H9 (cell line): ENCODE data around the gene ESRRA. TPM values are rescaled to one million over a fixed set of nuclear protein-coding genes. Genes with fewer than 3 reads are reported as not detected.

Experiments
- DNase-seq: peaks from one replicate; pipeline ENCODE4 v3.0.0-alpha.2; 2017
- H2AFZ ChIP-seq: one replicate; pipeline ENCODE4 v1.6.1; 2013; ENCODE audit warnings: mild to moderate bottlenecking, low read length, control low read depth, moderate library complexity
- H2AK5ac ChIP-seq: 2 replicates; pipeline ENCODE4 v1.6.1; 2013; ENCODE audit warnings: low read length, control low read depth, mixed read lengths; ENCODE audit not compliant: insufficient read length
- H2BK120ac ChIP-seq: one replicate; pipeline ENCODE4 v1.6.1; 2013; ENCODE audit warnings: low read depth, mild to moderate bottlenecking, low read length, control low read depth, inconsistent platforms; ENCODE audit not compliant: poor library complexity, severe bottlenecking
- H2BK12ac ChIP-seq: 2 replicates; pipeline ENCODE4 v1.6.1; 2013; ENCODE audit warnings: low read length, control low read depth, mixed read lengths, low read depth; ENCODE audit not compliant: insufficient read length
- H2BK15ac ChIP-seq: 2 replicates; pipeline ENCODE4 v1.6.1; 2013; ENCODE audit warnings: low read depth, low read length, control low read depth
- H2BK20ac ChIP-seq: one replicate; pipeline ENCODE4 v1.6.1; 2013; ENCODE audit warnings: low read depth, mild to moderate bottlenecking, low read length, control low read depth, inconsistent platforms; ENCODE audit not compliant: poor library complexity, severe bottlenecking
- H2BK5ac ChIP-seq: 2 replicates; pipeline ENCODE4 v1.6.1; 2013; ENCODE audit warnings: low read length, control low read depth, mixed read lengths; ENCODE audit not compliant: insufficient read length
- H3K14ac ChIP-seq: 2 replicates; pipeline ENCODE4 v1.6.1; 2013; ENCODE audit warnings: low read length, control low read depth; ENCODE audit not compliant: insufficient read depth
- H3K18ac ChIP-seq: 2 replicates; pipeline ENCODE4 v1.6.1; 2013; ENCODE audit warnings: low read depth, mild to moderate bottlenecking, mixed read lengths, low read length, control low read depth; ENCODE audit not compliant: insufficient read length
- H3K23ac ChIP-seq: 2 replicates; pipeline ENCODE4 v1.6.1; 2013; ENCODE audit warnings: low read length, control low read depth, mixed read lengths, low read depth; ENCODE audit not compliant: insufficient read length
- H3K23me2 ChIP-seq: 2 replicates; pipeline ENCODE4 v1.6.1; 2013; ENCODE audit warnings: low read depth, mild to moderate bottlenecking, mixed read lengths, low read length, control low read depth; ENCODE audit not compliant: insufficient read length, poor library complexity, severe bottlenecking
- H3K27ac ChIP-seq: 2 replicates; pipeline ENCODE4 v1.5.1; 2013; ENCODE audit warnings: low read length, control low read depth, mixed read lengths, low read depth; ENCODE audit not compliant: insufficient read length
- H3K27me3 ChIP-seq: 2 replicates; pipeline ENCODE4 v1.6.1; 2013; ENCODE audit warnings: low read length, control low read depth, inconsistent platforms; ENCODE audit not compliant: insufficient read depth
- H3K4ac ChIP-seq: 2 replicates; pipeline ENCODE4 v1.6.1; 2013; ENCODE audit warnings: low read depth, mild to moderate bottlenecking, control low read depth, inconsistent platforms, low read length, moderate library complexity
- H3K4me1 ChIP-seq: 2 replicates; pipeline ENCODE4 v1.6.1; 2013; ENCODE audit warnings: low read length, control low read depth, inconsistent platforms; ENCODE audit not compliant: insufficient read depth
- H3K4me2 ChIP-seq: 2 replicates; pipeline ENCODE4 v1.6.1; 2013; ENCODE audit warnings: low read length, control low read depth, mixed read lengths; ENCODE audit not compliant: insufficient read length, insufficient read depth
- H3K56ac ChIP-seq: 2 replicates; pipeline ENCODE4 v1.6.1; 2013; ENCODE audit warnings: low read depth, mild to moderate bottlenecking, mixed read lengths, low read length, control low read depth; ENCODE audit not compliant: insufficient read length
- H3K79me1 ChIP-seq: 2 replicates; pipeline ENCODE4 v1.6.1; 2013; ENCODE audit warnings: low read depth, mild to moderate bottlenecking, moderate library complexity, low read length, control low read depth, inconsistent platforms; ENCODE audit not compliant: insufficient read depth, poor library complexity, severe bottlenecking
- H3K79me2 ChIP-seq: 2 replicates; pipeline ENCODE4 v1.6.1; 2013; ENCODE audit warnings: low read length, control low read depth, inconsistent platforms; ENCODE audit not compliant: insufficient read depth
- H3K9ac ChIP-seq: 2 replicates; pipeline ENCODE4 v1.6.1; 2013; ENCODE audit warnings: low read length, control low read depth, mixed read lengths; ENCODE audit not compliant: insufficient read length; ENCODE audit errors: extremely low read depth
- H3K9me3 ChIP-seq: one replicate; pipeline ENCODE4 v1.6.1; 2013; ENCODE audit warnings: low read depth, low read length, inconsistent platforms; ENCODE audit not compliant: control insufficient read depth
- H3T11ph ChIP-seq: one replicate; pipeline ENCODE4 v1.6.1; 2013; ENCODE audit warnings: mild to moderate bottlenecking, low read length, control low read depth, inconsistent platforms
- H4K20me1 ChIP-seq: one replicate; pipeline ENCODE4 v1.6.1; 2013; ENCODE audit not compliant: control insufficient read depth, insufficient read length, insufficient read depth
- H4K5ac ChIP-seq: 2 replicates; pipeline ENCODE4 v1.6.1; 2013; ENCODE audit warnings: low read depth, mild to moderate bottlenecking, mixed read lengths, low read length, control low read depth; ENCODE audit not compliant: insufficient read length
- H4K8ac ChIP-seq: replicated peaks from 2 replicates; pipeline ENCODE4 v1.6.1; 2013; ENCODE audit warnings: low read length, control low read depth, mixed read lengths, low read depth; ENCODE audit not compliant: insufficient read length
- H4K91ac ChIP-seq: 2 replicates; pipeline ENCODE4 v1.6.1; 2013; ENCODE audit warnings: low read depth, mild to moderate bottlenecking, moderate library complexity, mixed read lengths, low read length, control low read depth; ENCODE audit not compliant: insufficient read length
- H3K27ac Mint-ChIP-seq, 3 experiments: 2 replicates in 2 of 3; 3 replicates in 1 of 3; pipeline ENCODE4 v1.8.0; 2020 to 2021; ENCODE audit warnings: mixed read lengths in 3 of 3, mild to moderate bottlenecking in 1 of 3, moderate library complexity in 1 of 3
- H3K27me3 Mint-ChIP-seq: 2 replicates; pipeline ENCODE4 v1.8.0; 2021; ENCODE audit warnings: low read depth, mild to moderate bottlenecking, moderate library complexity, mixed read lengths
- H3K36me3 Mint-ChIP-seq, 3 experiments: 2 replicates in 2 of 3; 3 replicates in 1 of 3; pipeline ENCODE4 v1.8.0; 2020 to 2021; ENCODE audit warnings: low read depth in 3 of 3, mixed read lengths in 3 of 3; ENCODE audit not compliant: insufficient read depth in 1 of 3
- H3K4me1 Mint-ChIP-seq, 2 experiments: 2 replicates each; pipeline ENCODE4 v1.8.0; 2020; ENCODE audit warnings: mixed read lengths in 2 of 2
- H3K4me3 Mint-ChIP-seq, 2 experiments: 2 replicates in 1 of 2; 3 replicates in 1 of 2; pipeline ENCODE4 v1.8.0; 2020 to 2021; ENCODE audit warnings: mild to moderate bottlenecking in 2 of 2, mixed read lengths in 2 of 2, moderate library complexity in 1 of 2
- H3K9me3 Mint-ChIP-seq, 2 experiments: 2 replicates in 1 of 2; 3 replicates in 1 of 2; pipeline ENCODE4 v1.8.0; 2020; ENCODE audit warnings: mild to moderate bottlenecking in 2 of 2, mixed read lengths in 2 of 2, moderate library complexity in 1 of 2
- CTCF ChIP-seq: fragments of 200-600 bp; sonication (generic); conservative IDR thresholded peaks from 3 replicates; pipeline ENCODE4 v1.8.0; 2021; ENCODE audit warnings: antibody characterized with exemption, mild to moderate bottlenecking
- WGBS: extraction: QIAGEN DNeasy Blood & Tissue Kit; methylation state at CpG from one replicate; pipeline ENCODE4 v1.1.7; 2013; ENCODE audit warnings: missing lambda C conversion rate, low lambda C conversion rate, mixed read lengths; ENCODE audit not compliant: insufficient read length; ENCODE audit errors: extremely low coverage; 5-methylcytosine and 5-hydroxymethylcytosine counted together
- total RNA-seq: library from RNA; stranded (reverse); gene quantifications from 2 replicates; pipeline ENCODE4 v1.2.1, GENCODE V29; 2021

Gene ESRRA
- total RNA-seq, 1 experiment from 2014 or later, result 42.3 TPM

GRCh38 chr11:64358907-64359711 lies 53.8 kb downstream of the ESRRA start, which contains the start of gene RPS6KA4:
TSS of gene RPS6KA4 (plus strand) at chr11:64359162. CDS start at chr11:64359236, 74 bp downstream.
- TF ChIP-seq CTCF, result no peak
- Histone ChIP-seq H4K8ac (no peak within 1 kb of the TSS), H3K9ac (peak within 1 kb of the TSS; percentile 10), H3K18ac (peak within 1 kb of the TSS; percentile 37), H3K14ac (peak within 1 kb of the TSS; percentile 54), H3K4me2 (peak within 1 kb of the TSS; percentile 54), H3K79me1 (no peaks in the 10 kb centered on the region), H3K79me2 (no peaks in the 10 kb centered on the region), H2BK5ac (no peak within 1 kb of the TSS), H3K27ac (no peak within 1 kb of the TSS), H3T11ph (no peak within 1 kb of the TSS), H2AK5ac (no peak within 1 kb of the TSS), H4K91ac (no peak within 1 kb of the TSS), H2AFZ (no peak within 1 kb of the TSS), H2BK15ac (no peak within 1 kb of the TSS), H3K56ac (no peak within 1 kb of the TSS), H4K5ac (no peak within 1 kb of the TSS), H3K27me3 (no peaks in the 10 kb centered on the region; the same call in 1 of the 2 replicates), H3K9me3 (no peaks in the 10 kb centered on the region), H3K23me2 (peaks cover 12% of the 10 kb centered on the region), H3K23ac (no peak within 1 kb of the TSS), H4K20me1 (peaks cover 2% of the 10 kb centered on the region), H3K4me1 (peaks cover 2% of the 10 kb centered on the region; the same call in 1 of the 2 replicates), H3K4ac (no peak within 1 kb of the TSS), H2BK120ac (no peak within 1 kb of the TSS), H2BK20ac (no peak within 1 kb of the TSS), H2BK12ac (no peak within 1 kb of the TSS)
- H3K4me3 Mint-ChIP-seq, result peak within 1 kb of the TSS; percentile 78 to 92
- DNase-seq, result no peak
- H3K9me3 Mint-ChIP-seq, result no peaks in the 10 kb centered on the region
- H3K36me3 Mint-ChIP-seq, result peaks cover 12 to 29% (median 22%) of the 10 kb centered on the region in 3 experiments; a peak in 6 of 7 replicates
- H3K27me3 Mint-ChIP-seq, result no peaks in the 10 kb centered on the region
- peaks cover 21 to 38% of the 10 kb centered on the region in 2 experiments for H3K4me1 Mint-ChIP-seq
- H3K27ac Mint-ChIP-seq, result no peak within 1 kb of the TSS
- WGBS, result no CpG with 5 or more reads among the region's 70 CpGs
